NCI-H82 treated with DMSO at 0.1 percent for 48 hours (cell line): ENCODE results near the gene KREMEN1.

Experiments used
- DNase-seq: peaks from one replicate; lab custom pipeline; 2025; ENCODE audit not compliant: unreplicated experiment; lab: John Stamatoyannopoulos, UW

Gene KREMEN1

DNA sequence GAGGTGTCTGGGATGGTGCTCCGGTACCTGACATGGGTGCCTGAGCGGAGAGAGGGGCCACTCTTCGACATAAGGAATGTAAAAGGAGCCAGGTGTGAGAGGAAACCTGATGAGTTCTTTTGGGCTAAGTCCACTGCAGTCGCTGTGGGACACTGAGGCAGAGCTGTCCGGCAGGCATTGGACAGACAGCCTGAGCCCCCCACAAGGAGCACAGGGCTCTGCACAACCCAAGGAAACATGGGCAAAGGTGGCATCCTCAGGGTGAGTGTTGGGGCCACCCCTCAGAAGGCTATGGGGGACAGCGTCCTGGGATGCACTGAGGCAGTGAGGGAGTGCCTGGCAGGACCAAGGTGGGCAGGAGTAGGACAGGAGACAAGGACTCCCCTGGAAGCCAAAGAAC is 75.2 kb downstream of the KREMEN1 start:
- no peak for DNase-seq

DNA sequence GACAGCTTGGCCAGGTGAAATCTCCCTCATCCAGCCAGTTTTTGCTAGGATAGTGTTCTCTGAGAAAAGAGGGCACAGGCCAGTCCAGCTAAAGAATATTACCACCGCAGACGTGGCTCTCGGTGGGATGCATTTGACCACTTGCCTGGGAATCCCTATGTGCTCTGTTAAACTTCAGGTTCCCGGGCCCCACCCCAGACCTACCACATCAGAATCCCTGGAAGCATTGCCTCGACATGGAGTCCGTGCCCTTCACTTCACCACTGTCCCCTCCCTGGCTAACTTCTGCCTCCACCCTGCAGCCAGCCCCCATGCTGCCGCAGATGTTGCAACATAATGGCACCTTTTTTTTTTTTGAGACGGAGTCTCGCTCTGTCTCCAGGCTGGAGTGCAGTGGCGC is 76.0 kb downstream of the KREMEN1 start:
- no peak for DNase-seq

DNA sequence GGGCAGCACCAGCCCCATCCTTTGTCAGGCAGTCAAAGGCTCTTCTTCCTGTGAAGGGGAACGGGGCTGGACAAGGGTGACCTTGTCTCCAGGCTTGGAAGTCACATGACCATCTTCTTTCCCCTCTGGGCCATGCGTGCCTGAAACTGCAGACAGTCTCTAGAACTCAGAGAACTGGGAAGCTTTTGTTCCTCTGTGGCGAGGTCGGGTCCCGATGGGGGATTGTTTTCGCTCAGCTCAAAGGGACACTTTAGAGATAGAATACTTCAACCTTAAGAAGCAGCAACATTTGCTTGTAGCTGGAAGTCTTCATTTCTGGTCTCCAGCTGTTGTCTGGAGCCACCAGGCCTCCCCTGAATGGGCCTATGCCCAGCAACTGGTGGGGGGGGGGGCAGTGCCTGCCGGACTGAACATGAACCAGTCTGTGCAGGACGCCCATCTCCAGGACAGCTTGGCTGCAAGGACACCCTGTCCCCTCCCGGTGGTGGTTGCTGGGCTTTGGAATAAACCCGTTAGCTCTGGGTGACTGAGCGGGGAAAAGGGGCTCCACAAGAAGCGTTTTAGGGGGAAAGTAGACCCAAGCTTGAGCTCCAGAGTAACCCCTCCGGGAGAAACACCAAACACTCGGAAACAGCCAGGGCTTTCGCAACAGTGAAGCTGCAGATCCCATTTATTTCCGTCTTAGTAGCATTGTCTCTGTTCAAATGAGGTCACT is 77.2 kb downstream of the KREMEN1 start:
- DNase-seq: no peak

DNA sequence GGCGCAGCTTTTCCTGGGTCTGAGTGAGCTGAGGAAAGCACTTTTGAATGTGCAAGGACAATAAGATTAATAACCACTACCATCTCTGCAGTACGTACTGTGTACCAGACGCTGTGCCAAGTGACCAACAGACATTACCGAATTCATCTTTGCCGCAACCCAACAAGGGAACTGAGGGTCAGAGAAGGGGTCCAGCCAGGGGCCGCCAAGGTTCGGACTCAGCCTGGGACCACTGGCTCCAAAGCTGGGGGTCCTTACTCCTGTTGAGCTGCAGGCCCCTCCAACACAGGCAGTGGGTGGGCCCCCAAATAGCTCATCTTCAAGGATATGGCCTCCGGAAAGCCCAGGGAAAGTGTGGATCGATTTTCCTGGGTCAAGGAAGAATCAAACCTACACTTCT is 77.9 kb downstream of the KREMEN1 start:
- no peak for DNase-seq

DNA sequence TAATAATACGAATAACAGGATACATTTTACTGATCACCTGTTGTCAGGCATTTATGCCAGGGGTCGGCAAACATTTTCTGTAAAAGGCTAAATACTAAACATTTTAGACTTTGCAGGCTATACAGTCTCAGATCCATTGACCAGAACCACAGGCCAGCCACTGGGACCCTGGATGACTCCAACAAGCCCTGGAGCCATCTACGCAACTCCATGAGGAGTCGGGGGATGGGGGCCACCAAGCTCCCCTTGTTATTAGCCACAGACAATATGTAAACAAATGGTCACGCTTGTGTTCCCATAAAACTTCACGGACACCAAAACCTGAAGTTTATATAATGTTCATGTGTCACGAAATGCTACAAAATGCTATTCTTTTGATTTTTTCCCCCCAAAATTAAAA is 78.5 kb downstream of the KREMEN1 start:
- no peak for DNase-seq

DNA sequence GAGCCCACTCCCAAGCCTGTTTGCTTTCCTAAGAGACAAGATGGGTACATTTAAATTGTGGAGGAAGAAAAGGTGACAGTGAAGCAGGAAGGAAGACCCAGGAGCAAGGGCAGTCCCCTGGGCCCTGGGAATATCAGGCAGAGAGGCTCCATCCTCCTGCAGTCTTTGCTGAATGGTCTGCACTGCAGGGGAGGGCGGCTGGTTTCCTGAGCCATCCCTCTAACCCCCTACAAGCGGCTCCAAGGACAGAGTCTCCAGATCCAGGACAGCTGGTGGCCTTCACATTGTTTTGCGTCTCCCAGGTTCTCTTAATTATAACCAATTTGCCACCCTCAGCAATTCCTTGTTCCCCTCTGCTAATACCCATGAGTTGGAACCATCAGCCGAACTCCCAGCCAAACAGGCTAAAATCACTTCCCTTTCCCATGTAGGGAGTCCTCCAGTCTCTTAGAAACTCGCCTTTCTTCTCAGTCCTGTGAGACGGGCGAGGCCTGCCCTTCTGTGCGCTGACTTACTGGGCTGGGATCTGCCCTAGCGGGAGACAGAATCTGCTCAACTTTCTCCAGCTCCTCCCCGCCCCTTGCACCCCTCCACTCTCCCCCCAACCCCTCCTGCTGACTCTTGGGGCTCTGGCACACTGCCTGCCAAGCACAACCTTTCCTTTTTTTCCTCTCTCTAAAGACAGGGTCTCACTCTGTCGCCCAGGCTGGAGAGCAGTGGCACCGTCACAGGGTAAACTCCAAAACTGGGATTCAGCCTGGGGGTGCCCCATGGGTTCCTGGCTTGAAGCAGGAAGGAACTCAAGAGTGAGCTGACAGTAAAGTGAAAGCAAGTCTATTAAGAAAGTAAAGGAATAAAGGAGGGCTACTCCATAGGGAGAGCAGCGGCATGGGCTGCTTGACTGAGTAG is 79.5 kb downstream of the KREMEN1 start:
- DNase-seq: no peak

DNA sequence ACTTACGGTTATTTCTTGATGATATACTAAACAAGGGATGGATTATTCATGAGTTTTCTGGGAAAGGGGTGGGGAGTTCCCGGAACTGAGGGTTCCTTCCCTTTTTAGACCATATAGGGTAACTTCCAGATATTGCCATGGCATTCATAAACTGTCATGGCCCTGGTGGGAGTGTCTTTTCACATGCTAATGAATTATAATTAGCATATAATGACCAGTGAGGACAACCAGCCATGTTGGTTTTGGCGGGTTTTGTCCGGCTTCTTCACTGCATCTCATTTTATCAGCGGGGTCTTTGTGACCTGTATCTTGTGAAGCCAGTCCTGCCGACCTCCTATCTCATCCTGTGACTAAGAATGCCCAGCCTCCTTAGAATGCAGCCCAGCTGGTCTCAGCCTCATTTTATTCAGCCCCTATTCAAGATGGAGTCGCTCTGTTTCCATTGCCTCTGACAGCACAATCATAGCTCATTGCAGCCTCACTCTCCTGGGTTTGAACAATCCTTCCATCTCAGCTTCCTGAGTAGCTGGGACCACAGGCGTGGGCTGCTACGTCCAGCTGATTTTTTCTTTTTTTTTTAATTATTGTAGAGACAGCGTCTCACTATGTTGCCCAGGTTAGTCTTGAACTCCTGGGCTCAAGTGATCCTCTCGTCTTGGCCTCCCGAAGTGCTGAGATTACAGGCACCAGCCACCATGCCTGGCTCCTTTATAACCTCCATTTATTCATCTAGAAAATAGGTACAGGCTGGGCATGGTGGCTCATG is 80.3 kb downstream of the KREMEN1 start:
- DNase-seq: no peak

DNA sequence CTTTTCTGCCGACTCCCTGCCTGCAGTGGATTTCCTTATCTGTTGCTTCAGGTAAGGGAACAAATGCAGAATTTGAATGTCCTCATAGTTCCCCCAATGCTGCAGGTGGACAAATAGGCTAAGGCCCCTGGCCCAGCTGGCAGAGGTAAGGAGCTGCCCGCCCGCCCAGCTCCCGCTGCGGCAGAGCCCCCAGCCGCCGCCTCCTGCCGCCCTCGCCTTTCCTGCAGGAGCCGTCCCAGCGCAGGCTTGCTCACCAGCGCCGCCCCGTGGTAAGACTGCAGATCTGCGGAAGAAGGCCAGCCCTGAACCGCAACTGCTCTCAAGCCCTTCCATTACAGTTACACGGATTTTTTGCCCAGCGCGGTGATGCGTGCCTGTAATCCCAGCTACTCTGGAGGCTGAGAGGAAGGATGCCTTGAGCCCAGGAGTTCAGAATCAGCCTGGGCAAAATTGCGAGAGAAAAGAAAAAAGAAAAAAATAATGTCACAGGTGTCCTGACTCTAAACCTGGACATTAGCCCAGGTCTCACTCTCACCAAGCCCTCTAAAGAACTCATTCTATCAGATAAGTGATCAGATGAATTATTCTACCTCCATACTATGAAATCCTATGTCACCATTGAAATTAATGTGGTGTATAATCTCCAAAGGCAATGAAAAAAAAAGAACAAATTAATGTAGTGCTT is 81.7 kb downstream of the KREMEN1 start:
- peak; percentile 35 for DNase-seq

DNA sequence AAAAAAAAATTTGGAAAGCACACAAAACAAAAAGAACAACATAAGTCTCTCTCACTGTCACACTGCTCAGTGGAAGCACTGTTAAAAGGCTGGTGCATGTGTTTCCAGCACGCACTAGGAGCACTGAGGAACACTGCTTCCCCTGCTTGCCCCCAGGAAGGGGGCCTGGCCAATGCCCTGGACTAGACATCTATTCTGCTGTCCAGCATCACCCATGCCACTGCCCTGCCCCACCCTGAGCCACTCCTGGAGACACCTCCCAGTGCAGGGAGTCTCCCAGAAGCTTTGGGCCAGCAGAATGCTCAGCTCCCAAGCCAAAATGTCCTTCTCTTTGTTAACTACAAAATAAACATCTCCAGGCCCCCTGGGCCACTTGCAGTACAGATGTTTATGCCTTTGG is 83.1 kb downstream of the KREMEN1 start:
- no peak for DNase-seq

DNA sequence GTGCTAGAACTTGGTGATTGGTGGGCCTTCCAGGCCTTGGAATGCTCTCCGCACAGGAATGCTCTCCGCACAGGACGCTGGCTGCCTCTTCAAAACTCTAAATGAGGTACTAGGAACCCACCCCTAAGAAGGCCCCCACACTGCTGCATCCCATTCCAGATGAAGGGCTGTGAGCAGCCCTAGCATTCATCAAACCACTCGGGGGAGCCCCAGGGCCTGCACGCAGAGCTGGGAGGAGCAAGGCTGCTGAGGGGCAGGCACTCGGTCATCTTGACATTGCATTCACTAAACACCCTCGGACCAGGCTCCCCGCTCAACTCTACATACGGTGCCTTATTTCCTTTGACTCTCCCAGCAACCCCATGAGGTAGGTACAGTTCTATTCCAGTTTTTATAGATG is 83.7 kb downstream of the KREMEN1 start:
- DNase-seq: no peak

DNA sequence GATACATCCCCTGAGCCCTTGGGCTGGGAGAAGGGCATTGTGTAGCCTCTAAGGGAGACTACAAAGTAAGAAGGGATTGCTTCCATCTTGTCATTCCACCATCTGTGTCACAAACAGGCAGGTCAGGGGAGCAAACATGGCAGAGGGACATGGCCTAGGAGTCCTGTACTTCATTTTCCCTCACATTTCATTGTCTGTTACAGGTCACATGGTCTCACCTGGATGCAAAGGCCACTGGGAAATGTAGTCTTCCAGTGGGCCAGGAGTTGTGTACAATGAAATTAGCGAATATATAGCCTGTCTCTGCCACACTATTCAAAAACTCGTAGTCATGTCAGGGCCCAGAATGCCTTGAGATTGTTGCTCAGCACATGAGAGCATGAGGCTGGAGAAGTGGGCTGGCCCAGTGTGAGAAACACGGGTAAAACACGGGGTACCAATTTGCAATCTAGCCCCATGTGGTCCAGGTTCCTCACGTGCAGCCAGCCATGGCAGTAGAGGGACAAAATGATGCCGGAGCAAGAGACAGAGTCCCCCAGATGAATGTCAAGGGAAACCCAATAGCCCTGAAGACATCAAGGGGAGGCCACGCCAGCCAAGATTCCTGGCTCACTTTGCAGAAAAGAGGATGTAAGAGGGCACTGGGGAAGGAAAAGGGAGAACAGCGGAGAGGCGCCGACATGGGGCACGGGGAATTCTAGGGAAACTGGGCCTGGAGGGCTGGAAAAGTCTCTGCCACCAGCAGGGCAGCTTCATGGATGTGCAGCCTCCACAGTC is 85.1 kb downstream of the KREMEN1 start:
- no peak for DNase-seq

DNA sequence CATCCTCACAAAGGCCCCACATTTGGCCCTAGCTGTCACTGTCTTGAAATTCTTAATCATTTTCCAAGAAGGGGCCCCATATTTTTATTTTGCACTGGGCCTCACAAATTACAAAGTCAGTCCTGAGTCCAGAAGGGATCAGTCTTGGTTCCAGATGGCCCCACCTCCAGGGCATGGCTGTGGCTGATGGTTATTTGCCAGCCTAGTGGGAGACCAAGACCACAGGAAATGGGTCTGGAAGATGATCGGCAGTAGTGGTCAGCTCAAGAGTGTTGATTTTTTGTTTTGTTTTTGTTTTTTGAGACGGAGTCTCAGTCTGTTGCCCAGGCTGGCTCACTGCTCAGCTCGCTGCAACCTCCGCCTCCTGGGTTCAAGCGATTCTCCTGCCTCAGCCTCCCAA is 85.7 kb downstream of the KREMEN1 start:
- no peak for DNase-seq

DNA sequence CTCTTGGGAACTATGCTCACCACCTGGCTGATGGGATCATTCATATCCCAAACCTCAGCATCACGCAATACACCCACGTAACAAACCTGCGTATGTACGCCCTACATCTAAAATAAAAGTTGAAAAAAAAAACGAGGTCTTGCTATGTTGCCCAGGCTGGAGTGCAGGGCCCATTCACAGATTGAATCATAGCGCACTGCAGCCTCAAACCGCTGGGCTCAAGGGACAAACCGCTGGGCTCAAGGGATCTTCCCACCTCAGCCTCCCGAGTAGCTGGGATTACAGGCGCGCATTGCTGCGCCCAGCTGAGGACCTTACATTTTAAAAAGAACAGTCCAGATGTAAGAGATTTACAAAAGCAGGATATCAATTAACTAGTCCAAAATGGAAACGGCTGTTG is 91.0 kb downstream of the KREMEN1 start:
- DNase-seq: no peak

DNA sequence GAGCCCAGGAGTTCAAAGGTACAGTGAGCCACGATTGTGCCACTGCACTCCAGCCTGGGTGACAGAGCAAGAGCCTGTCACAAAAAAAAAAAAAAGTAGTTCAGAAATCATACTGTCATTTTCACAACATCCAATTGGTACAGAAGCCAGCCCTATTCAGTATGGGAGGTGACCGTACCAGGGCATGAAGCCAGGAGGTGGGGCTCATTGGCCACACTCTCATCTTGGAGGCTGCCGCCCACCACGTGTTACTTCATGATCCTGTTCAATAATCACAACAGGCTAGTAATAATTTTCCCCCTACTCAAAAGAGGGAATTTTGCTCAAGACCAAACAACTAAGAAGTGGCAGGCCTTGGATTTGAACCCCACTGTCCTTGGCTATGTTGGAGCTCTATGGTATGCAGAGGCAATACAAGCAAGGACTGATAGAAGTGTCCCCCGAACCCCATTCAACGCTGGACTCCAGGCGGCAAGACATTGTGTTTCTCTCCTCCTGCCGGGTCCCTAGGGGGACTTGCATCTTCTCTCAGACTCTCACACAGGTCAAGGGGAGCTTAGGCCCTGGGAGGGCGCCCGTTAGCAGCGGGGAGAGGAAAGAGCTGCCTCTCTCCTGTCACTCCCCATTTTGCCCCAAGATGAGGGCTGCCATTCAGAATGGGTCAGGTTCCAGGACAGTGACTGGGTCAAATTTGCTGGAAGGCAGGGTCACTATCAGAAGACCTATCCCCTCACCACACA is 92.7 kb downstream of the KREMEN1 start:
- no peak for DNase-seq

DNA sequence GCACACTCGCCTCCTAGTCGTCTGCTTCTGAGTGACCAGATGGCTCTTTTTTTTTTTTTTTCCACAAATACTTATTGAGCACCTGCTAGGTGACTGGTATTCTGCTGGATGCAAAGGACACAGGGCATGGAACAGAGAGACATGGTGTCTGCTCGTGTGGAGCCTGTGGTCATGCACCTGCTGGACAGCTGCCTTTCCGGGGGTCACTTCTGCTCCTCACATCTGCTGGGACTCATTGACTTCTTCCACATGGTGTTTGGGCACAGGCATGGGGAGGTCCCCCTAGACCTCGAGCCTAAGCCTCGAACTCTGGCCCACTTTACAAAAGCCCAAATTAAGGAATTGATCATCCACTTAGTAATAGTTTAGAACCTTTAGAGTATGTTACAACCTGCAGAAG is 93.3 kb downstream of the KREMEN1 start:
- no peak for DNase-seq

DNA sequence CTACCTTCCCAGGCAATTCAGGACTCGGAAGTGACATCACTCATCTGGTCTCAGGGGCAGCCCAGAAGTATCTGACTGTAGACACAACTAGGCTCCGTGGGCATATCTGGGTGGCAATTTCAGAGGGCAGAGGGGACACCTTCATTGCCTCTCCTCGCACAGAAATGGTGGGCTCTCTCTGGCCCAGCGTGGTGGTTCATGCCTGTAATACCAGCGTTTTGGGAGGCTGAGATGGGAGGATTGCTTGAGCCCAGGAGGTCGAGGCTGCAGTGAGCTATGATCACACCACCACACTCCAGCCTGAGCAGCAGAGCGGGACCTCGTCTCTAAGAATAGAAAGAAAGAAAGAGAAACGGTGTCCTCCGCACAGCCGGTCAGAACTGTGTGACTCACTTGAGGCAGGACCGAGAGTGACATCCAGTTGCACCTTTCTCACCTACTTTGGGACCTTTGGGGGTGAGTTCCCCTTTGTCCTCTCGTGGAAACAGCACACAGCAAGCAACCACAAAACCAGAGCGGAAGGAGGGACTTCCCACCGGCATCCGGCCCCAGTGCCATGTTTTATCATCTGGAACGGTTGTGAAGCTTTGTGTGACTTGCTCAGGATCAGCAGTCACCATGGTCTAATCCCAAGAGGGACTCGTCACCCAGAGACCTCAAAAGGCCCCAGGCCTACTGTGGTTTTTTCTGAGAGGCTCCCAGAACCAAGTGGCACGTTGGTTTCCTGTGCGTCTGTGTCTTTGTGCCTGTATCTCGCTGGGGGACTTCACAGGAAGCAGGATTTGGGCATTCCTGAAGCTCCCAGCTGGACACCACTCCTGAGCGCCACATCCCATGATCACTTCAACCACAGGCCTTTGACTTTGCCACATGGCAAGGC is 94.4 kb downstream of the KREMEN1 start:
- no peak for DNase-seq

DNA sequence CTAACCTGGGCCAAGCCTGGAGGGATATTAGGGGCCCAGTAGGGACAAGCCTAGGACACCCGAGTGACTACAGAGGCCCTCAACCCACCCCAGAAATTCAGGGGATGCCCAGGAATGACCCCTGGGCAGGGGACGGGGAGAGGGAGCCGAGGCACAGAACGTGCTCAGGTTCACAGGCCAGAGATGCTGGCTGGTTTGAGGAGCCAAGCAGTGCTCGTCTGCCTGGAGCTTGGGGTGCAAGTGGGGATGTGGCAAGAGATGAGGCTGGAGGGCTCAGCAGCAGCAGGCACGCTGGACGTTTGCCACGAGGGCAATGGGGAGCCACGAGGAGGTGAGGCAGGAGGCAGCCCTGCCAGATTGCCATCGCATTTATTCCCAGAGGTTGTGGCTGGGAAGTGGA is 98.9 kb downstream of the KREMEN1 start:
- no peak for DNase-seq

DNA sequence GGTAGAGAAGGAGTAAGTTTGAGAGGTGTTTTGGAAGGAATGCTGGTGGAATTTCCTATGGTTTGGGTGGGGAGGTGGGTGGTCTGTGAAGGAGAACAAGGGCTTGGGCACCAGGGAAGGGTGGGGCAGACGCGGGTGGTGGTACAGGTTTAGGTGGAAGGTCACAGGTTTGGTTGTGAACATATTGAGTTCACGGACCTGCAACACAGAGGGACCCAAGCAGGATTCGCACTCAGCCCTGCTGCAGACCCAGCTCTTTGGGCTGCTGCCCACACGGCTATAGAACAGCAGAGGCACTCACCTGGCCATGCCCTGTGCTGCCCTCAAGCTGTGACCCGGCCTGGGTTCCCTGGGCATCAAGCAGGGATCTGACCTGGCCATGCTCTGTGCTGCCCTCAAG is 99.4 kb downstream of the KREMEN1 start:
- no peak for DNase-seq
